ENCODE measurements around the gene DDN. TPM values are rescaled to one million over a fixed set of nuclear protein-coding genes. Genes with fewer than 3 reads are reported as not detected.

DDN gene
- total RNA-seq, 1 donor, result 0.09 TPM

DNA sequence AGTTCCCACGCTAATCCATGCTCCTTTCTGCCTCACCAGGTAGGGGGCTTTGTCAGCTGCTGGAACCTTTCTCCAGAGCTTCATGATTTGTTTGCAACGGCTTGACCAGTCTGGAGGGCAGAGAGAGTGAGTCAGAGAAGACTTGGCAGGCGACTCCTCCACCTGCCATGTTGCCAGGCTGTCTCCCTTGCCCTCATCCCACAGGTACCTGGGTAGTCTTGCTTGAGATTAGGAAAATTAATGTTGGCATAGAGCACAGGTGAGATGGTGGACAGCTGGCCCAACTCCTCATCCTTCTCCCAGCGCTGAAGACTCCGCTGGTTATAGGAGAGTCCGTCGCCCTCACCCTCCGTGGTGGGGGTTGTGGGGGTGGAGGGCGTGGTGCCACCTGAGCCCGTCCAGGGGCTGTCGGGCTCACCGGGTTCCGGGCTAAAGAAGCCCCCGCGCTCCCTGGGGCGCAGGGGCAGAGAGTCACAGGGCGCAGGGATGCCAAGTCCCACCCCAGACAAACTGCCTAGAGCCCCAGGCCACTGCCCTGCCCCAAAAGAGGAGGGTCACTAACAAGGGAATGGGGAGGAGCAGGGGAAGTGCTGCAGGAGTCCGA lies 42.8 kb upstream of the DDN start:
- H3K4me3 ChIP-seq (ENCODE audit: low read depth, low read length), result no peak overlapping the region
- DNase-seq (ENCODE audit: low read depth), result no peak
- no peak for TF ChIP-seq CTCF (IDR thresholded peaks at IDR 0.05; ENCODE audit: insufficient read depth, low read length)

DNA sequence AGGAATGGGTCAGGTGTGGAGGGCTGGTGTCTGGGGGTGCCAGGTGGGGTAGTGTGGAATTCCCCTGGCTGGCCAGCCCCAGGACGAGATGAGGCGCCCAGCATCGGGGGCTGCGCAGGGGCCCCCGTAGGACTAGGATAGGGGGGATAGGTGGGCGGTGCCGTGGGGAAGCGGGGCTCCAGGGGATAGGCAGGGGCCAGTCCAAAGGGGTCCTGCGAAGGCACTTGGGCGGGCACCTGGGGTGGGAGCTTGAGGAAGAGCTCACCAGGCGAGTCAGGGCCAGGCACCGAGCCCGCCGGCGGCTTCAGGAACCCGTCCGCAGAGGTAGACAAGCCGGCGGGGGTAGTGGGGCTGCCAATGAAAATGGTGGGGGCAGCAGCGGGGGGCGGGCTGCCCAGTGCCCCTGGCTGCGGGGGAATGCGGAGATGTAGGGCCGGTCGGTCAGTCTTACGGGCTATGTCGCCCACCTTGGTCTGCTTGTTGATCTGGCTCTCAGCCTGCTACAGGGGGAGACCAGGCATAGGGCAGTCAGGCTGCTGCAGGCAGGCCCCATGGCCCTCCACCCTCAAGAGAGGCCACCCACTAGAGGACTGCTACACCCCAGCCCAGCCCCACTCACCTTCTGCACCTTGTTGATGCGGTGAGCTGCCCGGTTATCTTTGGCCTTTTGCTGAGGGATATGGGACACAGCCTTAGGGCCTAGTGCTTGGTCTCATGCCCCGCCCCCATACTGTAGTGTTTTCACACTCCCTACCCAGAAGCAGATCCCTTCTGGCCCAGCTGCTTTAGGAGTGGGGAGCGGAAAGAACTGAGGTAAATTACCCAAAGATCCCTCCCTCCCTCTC lies 42.1 kb upstream of the DDN start:
- no peak for TF ChIP-seq CTCF (IDR thresholded peaks at IDR 0.05; ENCODE audit: insufficient read depth, low read length)
- H3K4me3 ChIP-seq (ENCODE audit: low read depth, low read length), result no peak overlapping the region
- no peak for DNase-seq (ENCODE audit: low read depth)

DNA sequence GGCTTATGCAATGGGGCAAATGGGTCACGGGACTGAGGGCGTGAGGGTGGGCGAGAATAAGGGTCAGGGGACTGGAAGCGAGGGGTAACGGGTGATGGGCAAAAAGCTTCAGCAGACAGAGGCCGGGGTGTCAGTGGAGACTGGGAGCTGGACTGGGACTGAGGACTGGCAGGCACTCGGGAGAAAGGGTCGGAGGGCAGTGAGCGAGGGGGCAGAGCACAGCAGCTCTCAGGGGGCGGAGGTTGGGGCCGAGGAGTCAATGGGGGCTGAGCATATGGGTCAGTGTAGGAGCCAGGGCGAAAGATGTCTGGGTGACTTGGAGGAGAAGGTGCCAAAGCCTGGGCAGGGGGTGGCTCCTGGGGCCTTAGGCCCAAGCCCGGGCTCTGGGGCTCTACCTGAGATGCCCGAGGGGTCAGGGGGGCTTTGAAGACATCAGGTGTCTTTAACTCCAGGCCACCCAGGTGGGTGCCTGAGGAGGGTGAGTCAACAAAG lies 41.2 kb upstream of the DDN start:
- H3K4me3 ChIP-seq (ENCODE audit: low read depth, low read length), result no peak overlapping the region
- no peak for DNase-seq (ENCODE audit: low read depth)
- no peak for TF ChIP-seq CTCF (IDR thresholded peaks at IDR 0.05; ENCODE audit: insufficient read depth, low read length)

GRCh38 chr12:49039421-49040363 lies 40.5 kb upstream of the DDN start:
- no peak for TF ChIP-seq CTCF (IDR thresholded peaks at IDR 0.05; ENCODE audit: insufficient read depth, low read length)
- DNase-seq (ENCODE audit: low read depth), result no peak
- H3K4me3 ChIP-seq (ENCODE audit: low read depth, low read length), result no peak overlapping the region

DNA sequence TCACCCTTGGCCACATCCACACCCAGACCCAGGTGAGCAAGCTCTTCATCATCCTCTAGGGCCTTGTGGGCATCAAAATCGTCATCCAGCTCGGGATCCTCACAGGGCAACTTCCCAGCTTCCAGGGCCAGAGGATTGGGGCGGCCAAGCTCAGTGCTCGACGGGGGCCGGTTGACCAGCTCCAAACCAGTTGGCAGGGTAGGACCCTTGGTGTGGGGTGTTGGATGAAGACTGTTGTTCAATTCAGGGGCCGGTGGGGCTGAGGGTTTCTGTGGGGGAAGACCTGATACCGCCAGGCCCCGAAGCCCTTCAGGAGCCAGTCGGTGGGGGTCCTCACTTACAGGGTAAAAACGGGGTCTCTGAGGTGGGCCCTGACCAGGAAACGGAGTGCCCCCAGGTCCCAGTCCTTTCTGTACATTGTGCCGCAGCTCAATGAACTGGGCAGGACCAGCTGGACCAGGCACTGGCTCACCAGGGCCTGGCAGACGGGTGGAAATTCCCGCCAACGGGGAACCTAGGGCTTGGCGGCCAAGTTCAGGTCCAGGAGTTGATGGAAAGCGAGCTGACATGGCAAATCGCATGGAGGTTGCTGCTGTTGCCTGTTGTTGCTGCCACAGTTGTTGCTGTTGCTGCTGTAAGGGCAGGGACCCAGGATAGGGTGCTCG lies 39.2 kb upstream of the DDN start:
- DNase-seq (ENCODE audit: low read depth), result no peak
- TF ChIP-seq CTCF (IDR thresholded peaks at IDR 0.05; ENCODE audit: insufficient read depth, low read length), result no peak
- H3K4me3 ChIP-seq (ENCODE audit: low read depth, low read length), result no peak overlapping the region

- H3K4me3 ChIP-seq (ENCODE audit: low read depth, low read length), result no peak overlapping the region
- TF ChIP-seq CTCF (IDR thresholded peaks at IDR 0.05; ENCODE audit: insufficient read depth, low read length), result no peak
- no peak for DNase-seq (ENCODE audit: low read depth)
These were observed 38.7 kb upstream of the DDN start for GRCh38 chr12:49037947-49038237.
